B cell (primary cell): Measurements from ENCODE around the gene VWA5B1.

ENCODE experiments used
- CTCF ChIP-seq: fragments of 200-600 bp; IDR thresholded peaks from one replicate; pipeline ENCODE4 v1.8.0; 2022; ENCODE audit warnings: antibody characterized with exemption, mild to moderate bottlenecking
- EZH2 ChIP-seq: IDR thresholded peaks from 2 replicates; pipeline ENCODE4 v1.6.1; 2012; ENCODE audit warnings: borderline replicate concordance, low read depth, mild to moderate bottlenecking, moderate library complexity, low read length; ENCODE audit not compliant: insufficient read depth, poor library complexity, severe bottlenecking

GRCh38 chr1:20373286-20373685 lies 82.6 kb downstream of the VWA5B1 start:
- no peak for TF ChIP-seq CTCF
- no peak for TF ChIP-seq EZH2
